Midbrain (tissue), 1 donor: ENCODE data around the gene LRRC25.

Experiments used
- DNase-seq: peaks from one replicate; lab custom pipeline; 2025; lab: John Stamatoyannopoulos, UW

Gene LRRC25

DNA sequence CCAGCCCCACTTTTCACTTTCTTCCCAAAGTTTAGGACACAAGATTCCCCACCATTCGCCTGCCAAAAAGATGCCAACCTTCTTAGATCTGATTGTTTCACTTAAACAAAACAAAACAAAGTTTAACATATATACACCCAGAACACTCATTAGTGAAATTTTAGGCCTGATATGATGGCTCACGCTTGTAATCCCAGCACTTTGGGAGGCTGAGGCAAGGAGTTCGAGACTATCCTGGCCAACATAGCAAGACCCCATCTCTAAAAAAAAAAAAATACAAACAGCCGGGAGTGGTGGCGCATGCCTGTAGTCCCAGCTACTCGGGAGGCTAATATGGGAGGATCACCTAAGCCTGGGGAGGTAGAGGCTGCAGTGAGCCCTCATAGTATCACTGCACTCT, 52.1 kb downstream of the LRRC25 start:
- DNase-seq = no peak

DNA sequence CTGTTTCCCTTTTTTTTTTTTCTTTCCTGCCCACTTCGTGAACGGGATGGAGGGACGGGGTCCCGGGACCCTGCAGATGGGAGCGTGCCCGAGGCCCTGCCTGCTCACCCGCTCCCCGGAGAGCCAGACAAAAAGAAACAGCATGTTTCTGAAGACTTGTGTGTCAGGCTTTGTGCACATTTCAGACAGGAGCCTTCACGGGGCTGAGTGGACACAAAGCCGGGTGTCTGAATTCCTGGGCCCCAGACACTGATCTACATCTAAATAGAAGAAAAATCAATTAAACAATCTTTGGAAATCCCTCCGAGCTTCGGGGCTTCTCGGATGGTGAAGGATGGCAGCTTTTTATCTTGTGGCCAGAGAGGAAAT, 52.9 kb downstream of the LRRC25 start:
- no peak for DNase-seq

DNA sequence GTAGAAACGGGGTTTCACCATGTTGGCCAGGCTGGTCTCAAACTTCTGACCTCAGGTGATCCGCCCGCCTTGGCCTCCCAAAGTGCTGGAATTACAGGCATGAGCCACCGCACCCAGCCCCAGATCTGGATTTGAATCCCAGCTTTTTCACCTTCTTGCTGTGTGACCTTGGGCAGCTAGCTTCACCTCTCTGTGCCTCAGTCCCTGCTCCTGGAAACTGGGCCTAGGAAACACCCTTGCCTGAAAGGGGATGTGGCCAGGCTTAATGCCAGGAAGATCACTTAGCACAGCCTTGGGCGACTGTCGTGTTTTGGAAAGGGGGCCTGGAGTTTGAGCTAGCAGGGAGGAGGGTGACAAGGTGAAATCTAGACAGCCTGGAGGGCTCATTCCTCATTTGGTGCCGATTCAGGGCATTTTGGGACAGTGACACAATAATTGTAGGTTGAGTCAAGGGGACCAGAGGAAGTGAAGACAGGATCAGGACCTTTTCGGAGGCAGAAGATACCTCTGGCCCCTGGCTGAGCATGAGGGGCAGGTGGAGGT, 55.3 kb downstream of the LRRC25 start:
- DNase-seq = no peak
